IMR-90 (cell line): ENCODE results near the gene OSBP2. TPM values are rescaled to one million over a fixed set of nuclear protein-coding genes. Genes with fewer than 3 reads are reported as not detected.

Experiments
- ATAC-seq: fragments of 200-7000 bp; cut with Tn5 transposase; 2 replicates; pipeline ENCODE4 v1.9.1; 2020; ENCODE audit warnings: low read depth, mild to moderate bottlenecking, moderate library complexity
- BruUV-seq: library from RNA; stranded (reverse); fragments of 400-500 nt; replicated peaks from 2 replicates; lab custom pipeline; 2021; lab: Mats Ljungman, UMichigan
- CTCF ChIA-PET: fragments of 300-600 bp; formaldehyde crosslinking; extraction: SDS; loops from one replicate; lab custom pipeline; 2021; ENCODE audit warnings: antibody characterized with exemption; lab: Yijun Ruan, JAX
- POLR2A ChIA-PET: fragments of 300-600 bp; sonication (Branson Sonifier 250); formaldehyde crosslinking; loops from one replicate; lab custom pipeline; 2022; ENCODE audit warnings: antibody characterized with exemption; ENCODE audit not compliant: unreplicated experiment; lab: Charles Lee
- DNase-seq: peaks from one replicate; pipeline ENCODE4 v3.0.0; 2013
- H2AFZ ChIP-seq: replicated peaks from 2 replicates; pipeline ENCODE3; 2013; ENCODE audit warnings: low read length, mild to moderate bottlenecking; ENCODE audit not compliant: poor library complexity
- H2AK5ac ChIP-seq: 2 replicates; pipeline ENCODE4 v1.6.1; 2013; ENCODE audit warnings: low read depth, low read length, inconsistent platforms
- H2AK9ac ChIP-seq: replicated peaks from 2 replicates; pipeline ENCODE3; 2013; ENCODE audit warnings: mild to moderate bottlenecking, low read depth, low read length, moderate library complexity; ENCODE audit not compliant: poor library complexity
- H2BK120ac ChIP-seq: 2 replicates; pipeline ENCODE4 v1.6.1; 2013; ENCODE audit warnings: low read depth, low read length, inconsistent platforms
- H2BK15ac ChIP-seq: 3 replicates; pipeline ENCODE4 v1.6.1; 2013; ENCODE audit warnings: low read depth, low read length, inconsistent platforms
- H2BK20ac ChIP-seq: 2 replicates; pipeline ENCODE4 v1.6.1; 2013; ENCODE audit warnings: low read depth, mild to moderate bottlenecking, inconsistent platforms, low read length, moderate library complexity
- H2BK5ac ChIP-seq: 2 replicates; pipeline ENCODE4 v1.6.1; 2013; ENCODE audit warnings: mild to moderate bottlenecking, low read depth, low read length, inconsistent platforms; ENCODE audit not compliant: poor library complexity, severe bottlenecking
- H3K14ac ChIP-seq: replicated peaks from 2 replicates; pipeline ENCODE4 v1.6.1; 2013; ENCODE audit warnings: low read depth, low read length, inconsistent platforms
- H3K18ac ChIP-seq: 2 replicates; pipeline ENCODE4 v1.6.1; 2013; ENCODE audit warnings: low read depth, low read length, control low read depth
- H3K23ac ChIP-seq: 2 replicates; pipeline ENCODE4 v1.6.1; 2013; ENCODE audit warnings: low read depth, low read length, inconsistent platforms
- H3K27ac ChIP-seq: 2 replicates; pipeline ENCODE4 v1.5.1; 2013; ENCODE audit warnings: mild to moderate bottlenecking, control low read depth, low read length; ENCODE audit not compliant: insufficient read depth
- H3K27me3 ChIP-seq: 2 replicates; pipeline ENCODE4 v1.6.1; 2013; ENCODE audit warnings: low read length; ENCODE audit not compliant: control insufficient read depth, insufficient read depth
- H3K36me3 ChIP-seq: 2 replicates; pipeline ENCODE4 v1.6.1; 2013; ENCODE audit warnings: low read length, mixed read lengths; ENCODE audit not compliant: control insufficient read depth, insufficient read depth
- H3K4ac ChIP-seq: 2 replicates; pipeline ENCODE4 v1.6.1; 2013; ENCODE audit warnings: low read depth, low read length, inconsistent platforms
- H3K4me1 ChIP-seq: 2 replicates; pipeline ENCODE4 v1.6.1; 2013; ENCODE audit warnings: low read length, mixed read lengths; ENCODE audit not compliant: control insufficient read depth, insufficient read depth
- H3K4me2 ChIP-seq: 2 replicates; pipeline ENCODE4 v1.6.1; 2013; ENCODE audit warnings: low read depth, mild to moderate bottlenecking, control low read depth, low read length, moderate library complexity
- H3K4me3 ChIP-seq: 2 replicates; pipeline ENCODE4 v1.5.1; 2013; ENCODE audit warnings: low read depth, mild to moderate bottlenecking, control low read depth, low read length, moderate library complexity; ENCODE audit not compliant: insufficient read depth
- H3K56ac ChIP-seq: 2 replicates; pipeline ENCODE4 v1.6.1; 2013; ENCODE audit warnings: low read length, inconsistent platforms; ENCODE audit not compliant: insufficient read depth; ENCODE audit errors: extremely low read depth
- H3K79me1 ChIP-seq, 2 experiments: 2 replicates each; pipeline ENCODE4 v1.6.1; 2013; ENCODE audit warnings: low read length in 2 of 2, inconsistent platforms in 1 of 2, low read depth in 1 of 2
- H3K9ac ChIP-seq: 2 replicates; pipeline ENCODE4 v1.6.1; 2013; ENCODE audit warnings: low read depth, low read length, control low read depth
- H3K9me1 ChIP-seq: 2 replicates; pipeline ENCODE4 v1.6.1; 2013; ENCODE audit warnings: low read length, inconsistent platforms; ENCODE audit not compliant: insufficient read depth
- H3K9me3 ChIP-seq: 2 replicates; pipeline ENCODE4 v1.6.1; 2013; ENCODE audit warnings: low read length; ENCODE audit not compliant: control insufficient read depth, insufficient read depth
- H4K20me1 ChIP-seq: 2 replicates; pipeline ENCODE4 v1.6.1; 2013; ENCODE audit warnings: low read length, inconsistent platforms; ENCODE audit not compliant: insufficient read depth
- H4K5ac ChIP-seq: 2 replicates; pipeline ENCODE4 v1.6.1; 2013; ENCODE audit warnings: mild to moderate bottlenecking, low read depth, low read length, control low read depth
- H4K8ac ChIP-seq, 2 experiments: 2 replicates each; pipeline ENCODE4 v1.6.1; 2013; ENCODE audit warnings: low read depth in 2 of 2, low read length in 2 of 2, control low read depth in 1 of 2, inconsistent platforms in 1 of 2
- H4K91ac ChIP-seq: 2 replicates; pipeline ENCODE4 v1.6.1; 2013; ENCODE audit warnings: low read depth, low read length, inconsistent platforms; ENCODE audit not compliant: insufficient read depth
- BHLHE40 ChIP-seq: fragments of 150-350 bp; IDR thresholded peaks from 2 replicates; pipeline ENCODE4 v1.6.1; 2016; ENCODE audit warnings: mild to moderate bottlenecking, low read depth, low read length
- CEBPB ChIP-seq: IDR thresholded peaks from 2 replicates; pipeline ENCODE4 v1.6.1; 2012; ENCODE audit warnings: low read depth, low read length, improper control_type of control experiment
- CHD1 ChIP-seq: IDR thresholded peaks from 2 replicates; pipeline ENCODE4 v1.6.1; 2012; ENCODE audit warnings: low read depth, low read length, improper control_type of control experiment
- CTCF ChIP-seq: conservative IDR thresholded peaks from 2 replicates; pipeline ENCODE4 v1.5.1; 2012; ENCODE audit warnings: mild to moderate bottlenecking, low read depth, low read length, improper control_type of control experiment
- MAFK ChIP-seq: IDR thresholded peaks from 2 replicates; pipeline ENCODE4 v1.6.1; 2012; ENCODE audit warnings: low read depth, low read length, improper control_type of control experiment
- MAZ ChIP-seq: IDR thresholded peaks from 2 replicates; pipeline ENCODE4 v1.6.1; 2012; ENCODE audit warnings: low read depth, mild to moderate bottlenecking, low read length, improper control_type of control experiment, moderate library complexity, borderline replicate concordance
- MXI1 ChIP-seq: IDR thresholded peaks from 2 replicates; pipeline ENCODE4 v1.6.1; 2012; ENCODE audit warnings: low read depth, mild to moderate bottlenecking, low read length, moderate library complexity, borderline replicate concordance
- NFE2L2 ChIP-seq: fragments of 150-350 bp; IDR thresholded peaks from 2 replicates; pipeline ENCODE4 v1.6.1; 2016; ENCODE audit warnings: low read depth, mild to moderate bottlenecking, low read length
- POLR2A ChIP-seq: IDR thresholded peaks from 2 replicates; pipeline ENCODE4 v1.6.1; 2012; ENCODE audit warnings: mild to moderate bottlenecking, low read depth, low read length
- RAD21 ChIP-seq: IDR thresholded peaks from 2 replicates; pipeline ENCODE4 v1.6.1; 2012; ENCODE audit warnings: low read length, improper control_type of control experiment
- RFX5 ChIP-seq: IDR thresholded peaks from 2 replicates; pipeline ENCODE4 v1.8.0; 2012; ENCODE audit warnings: low read depth, mild to moderate bottlenecking, low read length, moderate library complexity
- SMC3 ChIP-seq: fragments of 150-350 bp; IDR thresholded peaks from 2 replicates; pipeline ENCODE4 v1.6.1; 2016; ENCODE audit warnings: low read depth, mild to moderate bottlenecking, antibody characterized with exemption, low read length, moderate library complexity
- WGBS, 2 experiments: methylation state at CpG; one replicate each; pipeline versions ENCODE4 v1.1.5 to v1.1.7; 2013; ENCODE audit warnings: missing lambda C conversion rate in 2 of 2; ENCODE audit not compliant: insufficient read length in 1 of 2; ENCODE audit errors: extremely low coverage in 2 of 2; 5-methylcytosine and 5-hydroxymethylcytosine counted together
- dilution Hi-C: fragments of 300-500 bp; cut with HindIII; formaldehyde crosslinking; loops from one replicate; pipeline ENCODE4 v1.14.3; 2018; ENCODE audit warnings: low sequenced_read_pairs; ENCODE audit not compliant: unreplicated experiment
- in situ Hi-C: fragments of 300-500 bp; cut with MboI; formaldehyde crosslinking; loops from 3 replicates; pipeline ENCODE4 v1.14.3; 2019; ENCODE audit warnings: low sequenced_read_pairs, inconsistent platforms, mixed read lengths
- intact Hi-C: fragments of 100-400 bp; cut with micrococcal nuclease; formaldehyde crosslinking; loops from 2 replicates; pipeline ENCODE4 v1.10.0; 2022
- polyA plus RNA-seq, 3 experiments: library from polyadenylated mRNA; depleted of rRNA; stranded (reverse); fragments of >200 nt; gene quantifications; 2 replicates each; pipeline ENCODE4 v1.2.3, GENCODE V29; 2012; ENCODE audit warnings: low replicate concordance in 1 of 3
- total RNA-seq: library from RNA; depleted of rRNA; stranded (reverse); fragments of >200 nt; gene quantifications from 2 replicates; pipeline ENCODE4 v1.2.3, GENCODE V29; 2012
- TF ChIP-seq, protein P1 (sequence below): fragments of 150-350 bp; IDR thresholded peaks from 2 replicates; pipeline ENCODE4 v1.6.1; 2016; ENCODE audit warnings: low read depth, mild to moderate bottlenecking, low read length, moderate library complexity, borderline replicate concordance

OSBP2 gene
- total and polyA plus RNA-seq, 2 of the 4 experiments (the other 2 are of a cell fraction), result 1.8 to 2.2 TPM

DNA sequence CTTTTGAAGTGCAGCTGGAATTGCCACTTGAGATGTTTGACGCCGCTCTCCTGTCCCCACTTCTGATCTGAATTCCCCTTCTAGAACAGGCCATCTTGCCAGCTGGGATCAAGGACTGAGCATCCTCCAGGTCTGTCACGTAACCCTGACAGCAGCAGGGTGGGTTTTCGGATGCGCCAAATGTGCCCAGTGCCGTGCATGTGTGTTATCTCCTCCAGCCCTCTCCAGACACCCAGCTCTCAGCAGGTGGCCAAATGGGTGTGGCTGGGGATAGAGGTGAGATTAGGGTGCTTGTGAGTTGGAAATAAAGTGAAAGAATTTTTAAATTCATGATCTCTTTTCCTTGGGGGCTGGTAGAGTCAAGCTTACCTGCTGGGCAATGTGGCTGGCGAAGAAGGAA is 3.3 kb downstream of the OSBP2 start:
- H3K9me1 ChIP-seq, result peaks cover 7% of the 10 kb centered on the region
- no peak overlapping the region for H4K5ac ChIP-seq
- H2AK5ac ChIP-seq, result no peak overlapping the region
- no peaks in the 10 kb centered on the region for H4K20me1 ChIP-seq
- POLR2A ChIA-PET, result no interaction called here
- no peaks in the 10 kb centered on the region for H3K9me3 ChIP-seq
- no peak overlapping the region for H2BK5ac ChIP-seq
- H4K8ac ChIP-seq, result no peak overlapping the region
- H3K56ac ChIP-seq, result no peak overlapping the region
- H3K9ac ChIP-seq, result no peak overlapping the region
- no peak for TF ChIP-seq CEBPB
- no peak for TF ChIP-seq BHLHE40
- no peak for TF ChIP-seq SMC3
- TF ChIP-seq RFX5, result no peak
- no peak for TF ChIP-seq MAZ
- no peak for TF ChIP-seq NFE2L2
- no peak for TF ChIP-seq MXI1
- TF ChIP-seq POLR2A, result no peak
- TF ChIP-seq CHD1, result no peak
- TF ChIP-seq MAFK, result no peak
- TF ChIP-seq, protein P1, sequence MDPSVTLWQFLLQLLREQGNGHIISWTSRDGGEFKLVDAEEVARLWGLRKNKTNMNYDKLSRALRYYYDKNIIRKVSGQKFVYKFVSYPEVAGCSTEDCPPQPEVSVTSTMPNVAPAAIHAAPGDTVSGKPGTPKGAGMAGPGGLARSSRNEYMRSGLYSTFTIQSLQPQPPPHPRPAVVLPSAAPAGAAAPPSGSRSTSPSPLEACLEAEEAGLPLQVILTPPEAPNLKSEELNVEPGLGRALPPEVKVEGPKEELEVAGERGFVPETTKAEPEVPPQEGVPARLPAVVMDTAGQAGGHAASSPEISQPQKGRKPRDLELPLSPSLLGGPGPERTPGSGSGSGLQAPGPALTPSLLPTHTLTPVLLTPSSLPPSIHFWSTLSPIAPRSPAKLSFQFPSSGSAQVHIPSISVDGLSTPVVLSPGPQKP, result no peak
- no peak for TF ChIP-seq CTCF
- TF ChIP-seq RAD21, result no peak
- no CpG with 5 or more reads among the region's 7 CpGs for WGBS, 2 experiments
- no peak overlapping the region for H2AFZ ChIP-seq
- no peak overlapping the region for H3K27ac ChIP-seq
- no peaks in the 10 kb centered on the region; the same call in 1 of the 2 replicates for H3K27me3 ChIP-seq
- no peak overlapping the region for H3K14ac ChIP-seq
- DNase-seq (no peak), ATAC-seq (no peak)
- CTCF ChIA-PET, result no interaction called here
- no peak overlapping the region for H3K4me3 ChIP-seq
- in situ Hi-C loops, result no loop called here
- H3K4me1 ChIP-seq, result peaks cover 5% of the 10 kb centered on the region
- H3K79me1 ChIP-seq, result peaks cover 0 to 6% of the 10 kb centered on the region in 2 experiments; a peak in 1 of 4 replicates
- dilution Hi-C loops, result no loop called here
- intact Hi-C loops, result no loop called here
- H2BK20ac ChIP-seq, result no peak overlapping the region
- no peak overlapping the region for H2BK120ac ChIP-seq
- no TSS peak for BruUV-seq
- no peak overlapping the region for H3K4ac ChIP-seq
- H3K36me3 ChIP-seq, result no peaks in the 10 kb centered on the region
- no peak overlapping the region for H3K23ac ChIP-seq
- no peak overlapping the region for H2BK15ac ChIP-seq
- no peak overlapping the region for H2AK9ac ChIP-seq
- H4K91ac ChIP-seq, result no peak overlapping the region
- no peak overlapping the region for H3K4me2 ChIP-seq
- no peak overlapping the region for H3K18ac ChIP-seq
